Putamen (tissue), 1 donor: ENCODE measurements around the gene FBXL2.
"Not testable (repeated sequence)": the region's sequence is repeated elsewhere in the genome, so short reads cannot be mapped to it uniquely, and the experiment has no call there.

Experiments used
- DNase-seq: peaks from one replicate; pipeline ENCODE4 v3.0.0-alpha.2; 2016; ENCODE audit warnings: low spot score

Gene FBXL2

DNA sequence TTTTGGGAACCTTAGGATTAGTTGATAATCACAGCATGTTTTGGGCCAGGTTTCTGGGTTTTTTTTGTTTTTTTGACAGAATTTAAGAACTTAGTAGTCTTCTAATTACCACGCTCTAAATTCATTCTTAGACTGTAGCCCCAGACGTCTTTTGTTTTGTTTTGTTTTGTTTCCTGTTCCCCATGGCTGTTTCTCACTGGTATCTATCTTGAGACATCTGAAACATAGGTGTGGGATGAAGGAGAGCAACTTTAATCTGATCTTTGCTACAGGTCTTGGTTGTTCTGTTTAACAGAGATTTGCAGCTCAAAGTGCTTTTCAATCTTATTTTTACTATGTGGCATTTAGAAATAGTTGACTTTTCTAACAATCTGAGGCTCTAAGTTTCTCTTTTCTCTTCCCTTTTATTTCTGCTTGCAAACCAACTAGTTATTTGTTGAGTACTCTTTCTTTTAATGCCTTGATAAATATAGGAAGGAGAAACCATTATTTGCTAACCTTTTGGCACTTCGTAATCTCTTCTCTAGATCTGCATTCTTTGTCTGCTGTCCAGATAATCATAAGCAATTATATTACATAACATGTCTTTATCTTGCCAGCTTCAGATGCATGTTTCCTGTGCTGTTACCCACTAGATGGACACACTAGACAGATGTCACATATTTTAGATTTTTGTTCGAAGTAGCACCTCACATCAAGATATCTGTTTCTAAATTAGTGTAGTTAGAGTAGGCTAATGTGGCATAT lies 40.9 kb downstream of the FBXL2 start:
- no peak for DNase-seq

DNA sequence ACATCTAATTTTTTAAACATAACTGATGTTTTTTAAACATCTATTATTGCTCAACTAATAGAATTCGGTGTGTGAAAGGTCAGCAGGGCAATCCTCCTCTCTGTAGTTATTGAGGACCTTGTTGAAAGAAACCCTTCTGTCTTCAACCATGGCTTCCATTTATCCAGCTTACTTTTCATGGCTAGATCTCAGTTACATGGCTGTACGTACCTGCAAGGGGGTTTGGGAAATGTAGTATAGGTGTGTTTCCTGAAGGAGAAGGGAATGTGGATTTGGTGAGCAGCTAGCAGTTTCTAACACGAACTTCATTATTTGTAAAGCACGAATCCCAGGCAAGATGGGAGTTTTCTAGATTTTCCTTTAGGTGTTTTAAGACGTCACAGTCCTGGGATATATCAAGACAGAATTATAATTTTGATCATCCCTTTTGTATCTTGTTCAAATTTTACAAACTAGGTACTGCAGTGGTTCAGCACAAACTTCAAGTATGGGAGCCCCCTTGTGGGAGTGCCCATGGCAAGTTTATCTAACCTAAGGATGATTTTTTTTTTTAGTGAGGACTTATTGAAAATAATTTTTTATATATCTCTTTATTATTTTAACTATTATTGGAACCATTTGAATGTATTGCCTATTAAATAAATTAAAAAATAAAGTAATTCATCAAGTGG lies 41.6 kb downstream of the FBXL2 start:
- no peak for DNase-seq

GRCh38 chr3:33322412-33322811 lies 45.2 kb downstream of the FBXL2 start:
- DNase-seq: no peak

DNA sequence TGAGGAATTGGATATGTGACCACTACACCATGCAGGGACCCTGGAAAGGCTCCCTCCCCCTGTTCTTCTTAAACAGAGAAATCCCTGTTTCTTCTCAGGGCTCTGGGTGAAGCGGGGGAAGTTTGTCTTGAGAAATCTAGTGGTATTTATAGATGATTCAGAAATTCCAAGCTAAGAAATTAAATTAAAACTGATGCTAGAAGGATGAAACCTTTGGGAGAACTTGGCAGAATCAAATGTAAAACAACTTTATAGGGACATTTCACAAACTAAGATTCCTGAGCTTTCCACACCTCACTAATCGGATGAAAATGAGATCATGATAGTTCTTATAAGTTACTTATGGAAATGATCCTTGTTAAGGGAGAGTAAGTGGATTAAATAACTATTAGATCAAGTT lies 54.2 kb downstream of the FBXL2 start:
- DNase-seq: no peak

DNA sequence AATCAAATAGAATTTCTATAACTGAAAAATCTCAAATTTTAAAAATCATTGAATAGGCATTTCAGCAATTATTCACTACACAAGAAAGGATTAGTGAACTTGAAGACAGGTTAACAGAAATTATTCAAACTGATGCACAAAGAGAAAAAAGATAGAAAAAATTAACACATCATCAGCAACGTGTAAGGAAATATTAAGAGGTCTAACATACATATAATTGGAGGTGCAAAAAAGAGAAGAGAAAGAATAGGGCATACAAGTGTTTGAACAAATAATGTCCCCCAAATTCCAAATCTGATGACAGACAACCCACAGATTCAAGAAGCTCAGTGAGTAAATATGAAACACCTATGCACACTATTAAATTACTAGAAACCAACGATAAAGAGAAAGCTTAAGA lies 57.1 kb downstream of the FBXL2 start:
- no peak for DNase-seq

GRCh38 chr3:33338936-33339465 lies 61.8 kb downstream of the FBXL2 start:
- DNase-seq: not testable (repeated sequence)

DNA sequence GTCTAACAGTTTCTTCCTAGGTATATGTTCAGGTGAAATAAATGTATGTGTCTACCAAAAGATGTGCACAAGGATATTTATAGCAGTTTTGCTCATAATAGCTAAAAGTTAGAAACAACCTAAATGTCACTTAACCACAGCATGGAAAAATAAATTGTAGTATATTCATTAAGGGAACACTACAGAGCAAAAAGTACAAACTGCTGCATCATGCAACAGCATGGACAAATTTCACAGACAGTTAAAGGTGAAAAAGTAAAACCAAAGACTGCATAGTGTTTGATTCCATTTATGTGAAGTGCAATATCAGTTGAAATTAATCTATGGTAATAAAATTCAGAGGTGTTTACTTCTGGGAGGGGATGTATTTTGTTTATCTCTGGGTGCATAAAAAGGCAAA lies 62.5 kb downstream of the FBXL2 start:
- no peak for DNase-seq

- DNase-seq: no peak
Measured at GRCh38 chr3:33355611-33356010, 78.4 kb downstream of the FBXL2 start.

- DNase-seq: no peak
Measured at GRCh38 chr3:33358172-33358781, 81.0 kb downstream of the FBXL2 start.

DNA sequence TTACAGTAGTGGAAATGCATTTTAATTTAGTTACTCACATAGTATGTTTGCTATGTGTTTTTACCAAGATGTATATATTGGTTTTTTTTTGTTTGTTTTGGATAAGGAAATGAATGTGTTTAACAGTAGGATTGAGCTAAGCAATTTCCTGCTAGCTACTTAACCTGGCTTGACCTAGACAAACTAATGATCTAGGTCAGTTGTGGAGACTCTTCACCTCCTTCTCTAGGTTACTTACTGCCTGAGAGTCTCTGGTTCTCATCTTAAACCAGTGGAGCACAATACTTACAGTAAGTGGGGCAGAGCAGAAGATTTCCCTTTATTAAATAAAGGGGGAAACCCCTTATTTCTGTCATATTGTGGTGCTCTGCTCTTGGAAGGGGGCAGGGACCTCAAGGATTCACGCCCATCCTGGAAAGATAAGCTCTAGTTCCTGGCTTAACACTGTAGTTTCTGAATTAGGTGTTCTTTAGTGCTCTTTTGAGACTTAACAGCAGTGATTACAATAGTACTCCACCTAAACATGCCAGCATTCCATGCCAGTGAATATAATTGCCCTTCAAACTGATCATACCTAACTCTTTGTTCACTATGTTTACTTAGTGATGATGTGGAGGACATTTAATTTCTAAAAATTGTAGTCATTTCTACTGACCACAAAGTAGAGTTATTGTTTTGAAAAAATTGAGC lies 83.0 kb downstream of the FBXL2 start:
- no peak for DNase-seq

DNA sequence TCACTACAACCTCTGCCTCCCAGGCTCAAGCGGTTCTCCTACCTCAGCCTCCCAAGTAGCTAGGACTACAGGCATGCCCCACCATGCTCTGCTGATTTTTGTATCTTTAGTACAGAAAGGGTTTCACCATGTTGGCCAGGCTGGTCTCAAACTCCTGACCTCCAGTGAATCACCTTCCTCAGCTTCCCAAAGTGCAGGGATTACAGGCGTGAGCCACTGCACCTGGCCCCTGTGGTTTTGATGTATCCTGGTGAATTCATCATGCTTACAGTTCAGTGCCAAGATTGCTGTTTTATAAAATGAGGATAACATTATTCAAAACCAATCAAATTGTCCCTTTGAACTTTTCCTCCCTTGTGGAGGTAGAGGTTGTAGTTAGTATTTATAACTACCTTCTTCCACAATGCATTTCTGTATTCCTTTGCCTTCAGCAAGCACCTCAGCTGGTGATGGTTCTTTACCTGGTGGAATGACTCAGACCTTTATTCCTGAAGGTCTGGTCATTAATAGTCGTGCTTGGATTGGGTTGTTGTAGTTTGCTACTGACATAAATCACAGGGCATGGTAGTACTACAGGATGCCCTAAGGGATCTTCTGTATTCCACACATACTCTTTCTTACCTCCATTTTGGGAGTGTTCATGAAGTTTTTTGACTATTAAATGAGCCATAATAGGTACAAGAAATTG lies 86.0 kb downstream of the FBXL2 start:
- DNase-seq: no peak

DNA sequence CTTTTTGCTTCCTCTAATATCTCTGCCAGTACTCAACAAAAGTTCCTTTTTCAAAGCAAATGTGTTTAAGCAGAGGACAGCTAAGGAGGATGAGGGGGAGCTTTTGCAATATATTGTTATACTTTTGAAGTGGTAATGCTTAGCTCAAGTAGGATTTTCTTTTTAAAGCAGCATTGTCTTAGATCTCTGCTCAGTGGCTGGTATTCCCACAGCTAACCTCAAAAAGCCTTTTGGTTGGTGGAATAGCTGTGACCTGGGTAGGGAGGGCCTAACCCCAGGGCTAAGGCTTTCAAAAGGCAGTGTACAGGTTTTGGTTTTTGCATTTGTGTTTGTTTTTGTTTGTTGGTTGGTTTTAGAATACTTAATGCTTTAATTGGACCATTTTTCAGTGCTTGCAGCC lies 86.8 kb downstream of the FBXL2 start:
- DNase-seq: no peak

GRCh38 chr3:33364531-33365128 lies 87.4 kb downstream of the FBXL2 start:
- DNase-seq: no peak

GRCh38 chr3:33372218-33373081 lies 95.2 kb downstream of the FBXL2 start:
- peak; percentile 60 for DNase-seq

- DNase-seq: no peak
Measured at GRCh38 chr3:33373082-33373437, 95.8 kb downstream of the FBXL2 start.

DNA sequence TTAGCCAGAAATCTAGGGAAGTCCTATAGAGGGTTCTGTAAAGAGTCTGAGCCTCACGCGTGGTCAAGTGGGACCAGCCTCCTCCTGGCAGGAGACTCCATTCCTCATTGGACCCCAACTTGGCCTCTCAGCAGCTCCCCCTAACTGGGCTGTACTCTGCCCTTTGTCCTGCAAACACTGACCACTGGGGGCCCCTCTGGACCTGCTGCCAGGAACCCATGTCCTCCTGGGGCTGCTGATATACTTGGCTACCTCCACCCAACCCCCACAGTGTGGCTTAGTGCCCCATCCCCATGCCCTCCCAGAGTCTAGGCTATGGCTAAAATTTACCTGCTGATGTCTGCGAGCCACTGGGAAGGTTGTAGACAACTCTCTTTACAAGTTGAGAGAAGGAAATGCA lies 100.2 kb downstream of the FBXL2 start:
- no peak for DNase-seq

DNA sequence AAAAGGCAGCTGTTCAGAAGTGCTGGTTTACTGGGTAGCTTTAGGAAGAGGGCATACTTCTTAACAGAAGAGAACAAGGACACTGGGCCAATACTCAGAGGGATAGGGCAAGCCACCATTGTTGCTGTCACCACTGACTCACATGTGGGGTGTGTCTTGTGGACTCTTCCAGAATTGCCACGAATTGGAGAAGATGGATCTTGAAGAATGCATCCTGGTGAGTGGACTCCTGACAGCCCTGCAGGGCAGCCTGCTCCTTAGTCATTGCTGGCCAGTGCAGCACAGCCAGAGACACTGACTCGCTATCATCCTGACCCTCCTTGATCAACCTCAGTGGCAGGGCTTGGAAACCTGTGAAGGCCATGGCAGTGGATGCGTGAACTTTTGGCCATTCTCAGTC lies 100.7 kb downstream of the FBXL2 start:
- DNase-seq: no peak

- no peak for DNase-seq
Measured at GRCh38 chr3:33380653-33381052, 103.4 kb downstream of the FBXL2 start.

DNA sequence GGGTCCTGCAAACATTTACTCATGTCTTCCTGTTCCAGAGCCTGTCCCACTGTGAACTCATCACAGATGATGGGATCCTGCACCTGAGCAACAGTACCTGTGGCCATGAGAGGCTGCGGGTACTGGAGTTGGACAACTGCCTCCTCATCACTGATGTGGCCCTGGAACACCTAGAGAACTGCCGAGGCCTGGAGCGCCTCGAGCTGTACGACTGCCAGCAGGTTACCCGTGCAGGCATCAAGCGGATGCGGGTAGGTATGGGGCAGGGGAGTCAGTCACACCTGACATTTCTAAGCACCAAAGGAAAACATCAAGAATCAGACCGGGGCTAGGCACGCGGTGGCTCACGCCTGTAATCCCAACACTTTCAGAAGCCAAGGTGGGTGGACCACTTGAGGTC lies 106.7 kb downstream of the FBXL2 start:
- DNase-seq: no peak

DNA sequence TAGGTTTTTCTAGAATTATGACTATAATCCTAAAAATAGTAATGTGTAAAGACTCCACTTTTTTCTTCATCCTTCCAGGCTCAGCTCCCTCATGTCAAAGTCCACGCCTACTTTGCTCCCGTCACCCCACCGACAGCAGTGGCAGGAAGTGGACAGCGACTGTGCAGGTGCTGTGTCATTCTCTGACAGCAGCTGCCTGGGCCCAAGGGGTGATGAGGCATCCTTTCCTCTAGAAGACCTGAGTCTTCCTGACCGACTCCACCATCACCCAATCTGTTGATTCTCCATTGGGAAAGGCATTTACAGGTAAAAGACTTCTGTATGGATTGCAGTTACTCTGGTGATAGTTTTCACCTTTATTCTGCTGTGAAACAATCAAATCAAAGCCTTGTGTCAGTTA lies 108.2 kb downstream of the FBXL2 start:
- DNase-seq: no peak

DNA sequence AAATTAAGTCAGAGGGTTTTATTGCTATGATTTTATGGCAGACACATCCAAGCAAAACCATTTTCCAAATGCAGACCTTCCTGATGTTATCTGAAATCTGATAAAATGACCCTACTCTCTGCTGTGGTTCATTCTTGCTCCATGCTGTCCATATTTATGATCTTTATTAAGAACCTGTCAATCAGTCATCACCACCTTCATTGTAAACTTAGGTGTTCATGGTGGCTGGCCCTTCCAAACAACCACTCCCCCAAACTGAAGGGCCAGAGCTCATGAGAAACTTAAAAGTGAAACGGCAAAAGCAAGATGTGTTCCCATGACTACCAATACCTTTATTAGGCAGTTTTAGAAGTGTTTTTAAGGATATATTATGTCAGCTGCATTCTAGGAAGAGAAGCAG lies 109.4 kb downstream of the FBXL2 start:
- DNase-seq: no peak
